ENCODE data around the gene HSPH1. TPM values are rescaled to one million over a fixed set of nuclear protein-coding genes. Genes with fewer than 3 reads are reported as not detected.
"Not testable (repeated sequence)": the region's sequence is repeated elsewhere in the genome, so short reads cannot be mapped to it uniquely, and the experiment has no call there.

HSPH1 gene
- total RNA-seq, 1 donor from 2014 or later: 176 TPM

- no peak for TF ChIP-seq CTCF (conservative IDR thresholded peaks at IDR 0.05)
- Mint-ChIP-seq H3K4me1 (ENCODE audit: unreplicated experiment) (peaks cover 11% of the 10 kb centered on the region), H3K27ac (no peak overlapping the region), H3K9me3 (peaks cover 9% of the 10 kb centered on the region), H3K36me3 (no peaks in the 10 kb centered on the region), H3K27me3 (peaks cover 22% of the 10 kb centered on the region), H3K4me3 (no peak overlapping the region)
- no peak for DNase-seq (ENCODE audit: extremely low spot score, unreplicated experiment)
Observed at GRCh38 chr13:31184981-31185645, 23.4 kb upstream of the HSPH1 start.

DNA sequence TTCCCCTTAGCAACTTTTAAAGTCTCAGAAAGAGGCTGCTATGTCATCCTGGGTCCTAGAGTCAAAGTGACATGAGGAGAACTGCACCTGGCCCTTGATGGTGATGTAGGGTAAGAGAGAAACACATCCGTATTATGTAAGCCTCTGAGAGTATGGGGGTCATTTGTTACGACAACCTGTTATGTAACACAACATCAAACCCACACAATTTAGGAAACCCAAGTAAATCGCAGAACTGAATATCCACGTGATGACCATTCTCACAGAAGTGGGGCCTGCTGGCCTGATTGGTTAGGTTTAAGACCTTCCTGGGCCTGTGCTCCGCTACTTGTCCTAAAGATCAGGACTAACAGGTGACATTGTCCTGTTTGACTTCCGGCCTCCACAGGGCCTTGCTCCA is 22.7 kb upstream of the HSPH1 start:
- H3K4me3 Mint-ChIP-seq: no peak overlapping the region
- H3K27ac Mint-ChIP-seq: no peak overlapping the region
- no peak for TF ChIP-seq CTCF (conservative IDR thresholded peaks at IDR 0.05)
- DNase-seq (ENCODE audit: extremely low spot score, unreplicated experiment): no peak
- peaks cover 11% of the 10 kb centered on the region for H3K4me1 Mint-ChIP-seq (ENCODE audit: unreplicated experiment)
- H3K9me3 Mint-ChIP-seq: peaks cover 9% of the 10 kb centered on the region
- H3K27me3 Mint-ChIP-seq: peaks cover 15% of the 10 kb centered on the region
- no peaks in the 10 kb centered on the region for H3K36me3 Mint-ChIP-seq

GRCh38 chr13:31182987-31183386 is 21.3 kb upstream of the HSPH1 start:
- no peak overlapping the region for H3K4me3 Mint-ChIP-seq
- no peaks in the 10 kb centered on the region for H3K36me3 Mint-ChIP-seq
- no peak overlapping the region for H3K27ac Mint-ChIP-seq
- no peak for TF ChIP-seq CTCF (conservative IDR thresholded peaks at IDR 0.05)
- peaks cover 10% of the 10 kb centered on the region for H3K27me3 Mint-ChIP-seq
- H3K9me3 Mint-ChIP-seq: peaks cover 15% of the 10 kb centered on the region
- peaks cover 11% of the 10 kb centered on the region for H3K4me1 Mint-ChIP-seq (ENCODE audit: unreplicated experiment)
- DNase-seq (ENCODE audit: extremely low spot score, unreplicated experiment): no peak

GRCh38 chr13:31179754-31180153 is 18.1 kb upstream of the HSPH1 start:
- no peak for DNase-seq (ENCODE audit: extremely low spot score, unreplicated experiment)
- no peak overlapping the region for H3K4me3 Mint-ChIP-seq
- no peak overlapping the region for H3K27ac Mint-ChIP-seq
- TF ChIP-seq CTCF (conservative IDR thresholded peaks at IDR 0.05): no peak
- H3K9me3 Mint-ChIP-seq: peaks cover 18% of the 10 kb centered on the region
- H3K27me3 Mint-ChIP-seq: peaks cover 3% of the 10 kb centered on the region
- H3K4me1 Mint-ChIP-seq (ENCODE audit: unreplicated experiment): peaks cover 18% of the 10 kb centered on the region
- no peaks in the 10 kb centered on the region for H3K36me3 Mint-ChIP-seq

DNA sequence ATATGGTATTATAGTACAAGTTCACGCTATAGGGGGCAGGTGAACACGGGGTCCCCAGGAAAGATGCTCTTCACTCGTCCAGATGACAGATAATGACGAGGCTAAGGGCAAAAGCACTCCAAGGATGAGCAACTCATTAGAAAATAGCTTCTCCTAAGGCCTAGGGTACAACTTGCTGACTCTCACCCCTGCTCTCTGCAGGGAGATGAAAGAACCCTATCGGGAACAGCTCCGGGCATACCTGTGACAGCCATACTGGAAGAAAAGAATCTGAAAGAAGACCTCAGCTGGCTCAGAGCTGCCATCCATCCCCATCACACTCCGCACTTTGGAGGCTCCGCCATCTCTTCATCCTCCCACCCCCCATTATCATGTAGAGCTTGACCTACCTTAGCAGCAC is 17.5 kb upstream of the HSPH1 start:
- H3K36me3 Mint-ChIP-seq: no peaks in the 10 kb centered on the region

GRCh38 chr13:31177813-31178495 is 16.2 kb upstream of the HSPH1 start:
- H3K9me3 Mint-ChIP-seq: peaks cover 13% of the 10 kb centered on the region
- peaks cover 17% of the 10 kb centered on the region for H3K4me1 Mint-ChIP-seq (ENCODE audit: unreplicated experiment)
- H3K4me3 Mint-ChIP-seq; H3K27ac Mint-ChIP-seq; H3K36me3 Mint-ChIP-seq; DNase-seq (ENCODE audit: extremely low spot score, unreplicated experiment); H3K27me3 Mint-ChIP-seq: not testable (repeated sequence)

More for the DNA sequence above, 17.5 kb upstream of the HSPH1 start:
- Mint-ChIP-seq H3K27ac (no peak overlapping the region), H3K4me3 (no peak overlapping the region), H3K4me1 (ENCODE audit: unreplicated experiment) (peaks cover 17% of the 10 kb centered on the region), H3K27me3 (peaks cover 3% of the 10 kb centered on the region), H3K9me3 (peaks cover 18% of the 10 kb centered on the region)
- TF ChIP-seq CTCF (conservative IDR thresholded peaks at IDR 0.05): no peak
- no peak for DNase-seq (ENCODE audit: extremely low spot score, unreplicated experiment)
